Measurements from ENCODE around the gene APOL5. TPM values are rescaled to one million over a fixed set of nuclear protein-coding genes. Genes with fewer than 3 reads are reported as not detected.

APOL5 gene
- total and polyA plus RNA-seq, 9 of the 15 experiments (the other 6 are each of a cell fraction or from before 2014, with no cell fraction given) = not detected

DNA sequence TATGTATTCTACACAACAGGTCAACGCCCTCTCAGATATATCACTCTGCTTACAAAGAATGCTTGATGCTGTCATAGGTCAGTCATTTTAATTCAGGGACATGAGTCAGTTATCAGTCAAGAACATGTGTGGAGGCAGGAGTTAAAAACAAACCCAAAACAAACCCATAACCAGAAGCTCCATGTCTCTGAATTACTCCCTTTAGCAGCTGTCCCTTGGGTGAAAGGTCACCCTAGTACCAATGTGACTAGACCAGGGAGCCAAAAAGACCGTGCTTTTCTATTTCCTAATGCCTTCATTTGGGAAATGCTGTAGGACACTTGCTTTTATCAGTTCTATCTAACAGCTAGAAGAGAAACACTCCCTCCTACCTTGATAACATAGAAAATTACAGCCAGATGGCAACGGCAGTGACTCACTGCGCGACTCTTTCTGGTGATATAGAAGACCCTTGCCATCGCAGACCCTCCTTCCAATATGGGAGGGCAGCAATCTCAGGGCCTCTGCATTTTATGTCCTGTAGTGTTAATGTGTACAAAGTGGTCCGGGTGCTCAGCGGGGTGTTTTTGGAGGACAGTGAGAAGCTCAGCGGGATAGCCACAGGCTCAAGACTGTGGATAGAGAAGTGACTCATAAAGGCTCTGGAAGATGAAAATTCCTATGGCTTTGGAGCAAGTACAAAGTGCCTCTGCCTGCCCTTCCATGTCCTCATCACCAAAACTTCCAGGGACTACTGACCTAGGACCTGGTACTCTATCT is 24.8 kb downstream of the APOL5 start (continued):
- TF ChIP-seq CTBP1 (IDR thresholded peaks at IDR 0.05; ENCODE audit: borderline replicate concordance) = peak; percentile 40; the same call in 1 of the 2 replicates
- TF ChIP-seq, protein P1, sequence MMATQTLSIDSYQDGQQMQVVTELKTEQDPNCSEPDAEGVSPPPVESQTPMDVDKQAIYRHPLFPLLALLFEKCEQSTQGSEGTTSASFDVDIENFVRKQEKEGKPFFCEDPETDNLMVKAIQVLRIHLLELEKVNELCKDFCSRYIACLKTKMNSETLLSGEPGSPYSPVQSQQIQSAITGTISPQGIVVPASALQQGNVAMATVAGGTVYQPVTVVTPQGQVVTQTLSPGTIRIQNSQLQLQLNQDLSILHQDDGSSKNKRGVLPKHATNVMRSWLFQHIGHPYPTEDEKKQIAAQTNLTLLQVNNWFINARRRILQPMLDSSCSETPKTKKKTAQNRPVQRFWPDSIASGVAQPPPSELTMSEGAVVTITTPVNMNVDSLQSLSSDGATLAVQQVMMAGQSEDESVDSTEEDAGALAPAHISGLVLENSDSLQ (IDR thresholded peaks at IDR 0.05) = peak; percentile 86
- peak; percentile 95 for TF ChIP-seq MEIS2 (IDR thresholded peaks at IDR 0.05; ENCODE audit: partially characterized antibody)
- TF ChIP-seq LCOR (CRISPR knock-in tag; IDR thresholded peaks at IDR 0.05) = peak; percentile 62; the same call in 1 of the 2 replicates
- TF ChIP-seq, protein P2, sequence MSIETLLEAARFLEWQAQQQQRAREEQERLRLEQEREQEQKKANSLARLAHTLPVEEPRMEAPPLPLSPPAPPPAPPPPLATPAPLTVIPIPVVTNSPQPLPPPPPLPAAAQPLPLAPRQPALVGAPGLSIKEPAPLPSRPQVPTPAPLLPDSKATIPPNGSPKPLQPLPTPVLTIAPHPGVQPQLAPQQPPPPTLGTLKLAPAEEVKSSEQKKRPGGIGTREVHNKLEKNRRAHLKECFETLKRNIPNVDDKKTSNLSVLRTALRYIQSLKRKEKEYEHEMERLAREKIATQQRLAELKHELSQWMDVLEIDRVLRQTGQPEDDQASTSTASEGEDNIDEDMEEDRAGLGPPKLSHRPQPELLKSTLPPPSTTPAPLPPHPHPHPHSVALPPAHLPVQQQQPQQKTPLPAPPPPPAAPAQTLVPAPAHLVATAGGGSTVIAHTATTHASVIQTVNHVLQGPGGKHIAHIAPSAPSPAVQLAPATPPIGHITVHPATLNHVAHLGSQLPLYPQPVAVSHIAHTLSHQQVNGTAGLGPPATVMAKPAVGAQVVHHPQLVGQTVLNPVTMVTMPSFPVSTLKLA (conservative IDR thresholded peaks at IDR 0.05) = peak; percentile 70 to 85
- peak; percentile 82 for TF ChIP-seq EP300 (IDR thresholded peaks at IDR 0.05; ENCODE audit: low read length)
- TF ChIP-seq RCOR1 (IDR thresholded peaks at IDR 0.05; ENCODE audit: borderline replicate concordance in 1 of 2, low read depth in 2 of 2, low read length in 2 of 2) = peak; percentile 33 to 71; a peak in 3 of 4 replicates
- TF ChIP-seq MTA2 (IDR thresholded peaks at IDR 0.05; ENCODE audit: low read depth) = peak; percentile 84
- no peak for TF ChIP-seq ZNF778 (CRISPR knock-in tag; IDR thresholded peaks at IDR 0.05)
- no peak for TF ChIP-seq ELF2 (CRISPR knock-in tag; IDR thresholded peaks at IDR 0.05)
- TF ChIP-seq, protein P3, sequence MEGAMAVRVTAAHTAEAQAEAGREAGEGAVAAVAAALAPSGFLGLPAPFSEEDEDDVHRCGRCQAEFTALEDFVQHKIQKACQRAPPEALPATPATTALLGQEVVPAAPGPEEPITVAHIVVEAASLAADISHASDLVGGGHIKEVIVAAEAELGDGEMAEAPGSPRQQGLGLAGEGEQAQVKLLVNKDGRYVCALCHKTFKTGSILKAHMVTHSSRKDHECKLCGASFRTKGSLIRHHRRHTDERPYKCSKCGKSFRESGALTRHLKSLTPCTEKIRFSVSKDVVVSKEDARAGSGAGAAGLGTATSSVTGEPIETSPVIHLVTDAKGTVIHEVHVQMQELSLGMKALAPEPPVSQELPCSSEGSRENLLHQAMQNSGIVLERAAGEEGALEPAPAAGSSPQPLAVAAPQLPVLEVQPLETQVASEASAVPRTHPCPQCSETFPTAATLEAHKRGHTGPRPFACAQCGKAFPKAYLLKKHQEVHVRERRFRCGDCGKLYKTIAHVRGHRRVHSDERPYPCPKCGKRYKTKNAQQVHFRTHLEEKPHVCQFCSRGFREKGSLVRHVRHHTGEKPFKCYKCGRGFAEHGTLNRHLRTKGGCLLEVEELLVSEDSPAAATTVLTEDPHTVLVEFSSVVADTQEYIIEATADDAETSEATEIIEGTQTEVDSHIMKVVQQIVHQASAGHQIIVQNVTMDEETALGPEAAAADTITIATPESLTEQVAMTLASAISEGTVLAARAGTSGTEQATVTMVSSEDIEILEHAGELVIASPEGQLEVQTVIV (CRISPR knock-in tag; IDR thresholded peaks at IDR 0.05; ENCODE audit: borderline replicate concordance) = no peak
- TF ChIP-seq, protein P4, sequence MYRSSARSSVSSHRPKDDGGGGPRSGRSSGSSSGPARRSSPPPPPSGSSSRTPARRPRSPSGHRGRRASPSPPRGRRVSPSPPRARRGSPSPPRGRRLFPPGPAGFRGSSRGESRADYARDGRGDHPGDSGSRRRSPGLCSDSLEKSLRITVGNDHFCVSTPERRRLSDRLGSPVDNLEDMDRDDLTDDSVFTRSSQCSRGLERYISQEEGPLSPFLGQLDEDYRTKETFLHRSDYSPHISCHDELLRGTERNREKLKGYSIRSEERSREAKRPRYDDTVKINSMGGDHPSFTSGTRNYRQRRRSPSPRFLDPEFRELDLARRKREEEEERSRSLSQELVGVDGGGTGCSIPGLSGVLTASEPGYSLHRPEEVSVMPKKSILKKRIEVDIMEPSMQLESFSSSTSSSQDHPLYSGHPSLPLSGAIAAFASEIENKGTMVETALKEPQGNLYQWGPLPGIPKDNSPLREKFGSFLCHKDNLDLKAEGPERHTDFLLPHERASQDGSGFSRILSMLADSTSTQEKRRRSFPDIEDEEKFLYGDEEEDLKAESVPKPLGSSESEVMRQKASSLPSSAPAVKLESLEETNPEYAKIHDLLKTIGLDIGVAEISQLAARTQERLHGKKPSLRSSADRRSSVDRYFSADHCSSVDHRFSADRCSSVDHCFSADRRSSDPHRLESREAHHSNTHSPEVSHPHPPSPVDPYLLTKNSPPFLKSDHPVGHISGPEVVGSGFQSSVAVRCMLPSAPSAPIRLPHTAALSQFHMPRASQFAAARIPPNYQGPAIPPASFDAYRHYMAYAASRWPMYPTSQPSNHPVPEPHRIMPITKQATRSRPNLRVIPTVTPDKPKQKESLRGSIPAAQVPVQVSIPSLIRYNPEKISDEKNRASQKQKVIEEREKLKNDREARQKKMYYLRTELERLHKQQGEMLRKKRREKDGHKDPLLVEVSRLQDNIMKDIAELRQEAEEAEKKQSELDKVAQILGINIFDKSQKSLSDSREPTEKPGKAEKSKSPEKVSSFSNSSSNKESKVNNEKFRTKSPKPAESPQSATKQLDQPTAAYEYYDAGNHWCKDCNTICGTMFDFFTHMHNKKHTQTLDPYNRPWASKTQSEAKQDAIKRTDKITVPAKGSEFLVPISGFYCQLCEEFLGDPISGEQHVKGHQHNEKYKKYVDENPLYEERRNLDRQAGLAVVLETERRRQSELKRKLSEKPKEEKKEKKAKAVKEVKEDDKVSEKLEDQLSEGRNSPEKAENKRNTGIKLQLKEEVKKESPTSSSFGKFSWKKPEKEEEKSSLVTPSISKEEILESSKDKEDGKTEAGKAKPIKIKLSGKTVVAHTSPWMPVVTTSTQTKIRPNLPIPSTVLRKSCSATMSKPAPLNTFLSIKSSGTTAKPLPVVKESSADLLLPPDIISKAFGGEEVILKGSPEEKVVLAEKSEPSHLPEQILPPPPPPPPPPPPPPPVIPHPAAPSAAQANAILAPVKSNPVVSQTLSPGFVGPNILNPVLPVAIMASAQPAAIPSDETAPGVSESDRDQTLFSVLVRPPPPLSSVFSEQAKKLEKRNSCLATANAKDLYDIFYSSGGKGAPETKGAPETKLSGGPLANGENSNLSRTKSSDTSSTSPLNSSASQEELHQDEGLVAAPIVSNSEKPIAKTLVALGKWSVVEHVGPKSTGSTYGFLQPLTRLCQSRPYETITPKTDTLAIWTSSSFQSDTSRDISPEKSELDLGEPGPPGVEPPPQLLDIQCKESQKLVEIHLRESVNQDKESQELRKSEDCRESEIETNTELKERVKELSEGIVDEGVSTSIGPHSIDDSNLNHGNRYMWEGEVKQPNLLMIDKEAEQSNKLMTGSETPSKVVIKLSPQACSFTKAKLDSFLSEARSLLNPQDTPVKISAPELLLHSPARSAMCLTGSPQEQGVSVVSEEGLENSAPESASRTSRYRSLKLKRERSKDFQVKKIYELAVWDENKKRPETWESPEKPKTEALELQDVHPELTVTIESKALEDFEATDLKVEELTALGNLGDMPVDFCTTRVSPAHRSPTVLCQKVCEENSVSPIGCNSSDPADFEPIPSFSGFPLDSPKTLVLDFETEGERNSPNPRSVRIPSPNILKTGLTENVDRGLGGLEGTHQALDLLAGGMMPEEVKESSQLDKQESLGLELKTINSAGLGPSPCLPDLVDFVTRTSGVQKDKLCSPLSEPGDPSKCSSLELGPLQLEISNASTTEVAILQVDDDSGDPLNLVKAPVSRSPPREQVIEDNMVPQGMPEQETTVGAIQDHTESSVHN (IDR thresholded peaks at IDR 0.05; ENCODE audit: borderline replicate concordance in 1 of 2, low read depth in 1 of 2) = peak in 1 of 2 experiments; percentile 72; a peak in 1 of 4 replicates
- 0 out of 2 replicates have a peak, but pooled peaks have one; percentile 16 for TF ChIP-seq ZNF584 (CRISPR knock-in tag; IDR thresholded peaks at IDR 0.05; ENCODE audit: low read depth)
